Mesenchymal stem cell (in vitro differentiated cells and primary cell): ENCODE results near the gene AP4E1.

ENCODE experiments used
- DNase-seq: peaks from one replicate; pipeline ENCODE4 v3.0.0-alpha.2; 2013
- H2AFZ ChIP-seq: one replicate; pipeline ENCODE4 v1.6.1; 2013; ENCODE audit warnings: low read depth, mild to moderate bottlenecking, control low read depth, inconsistent platforms, low read length, moderate library complexity
- H2AK5ac ChIP-seq: 2 replicates; pipeline ENCODE4 v1.6.1; 2013; ENCODE audit warnings: low read length, moderate library complexity, mild to moderate bottlenecking, inconsistent platforms; ENCODE audit not compliant: severe bottlenecking
- H2BK120ac ChIP-seq: one replicate; pipeline ENCODE4 v1.6.1; 2013; ENCODE audit warnings: low read depth, mild to moderate bottlenecking, inconsistent platforms, low read length, moderate library complexity
- H2BK12ac ChIP-seq, 2 experiments: one replicate each; pipeline ENCODE4 v1.6.1; 2013; ENCODE audit warnings: inconsistent platforms in 2 of 2, low read length in 2 of 2, mild to moderate bottlenecking in 2 of 2, moderate library complexity in 2 of 2, control low read depth in 1 of 2
- H2BK15ac ChIP-seq: one replicate; pipeline ENCODE4 v1.6.1; 2013; ENCODE audit warnings: mild to moderate bottlenecking, low read depth, inconsistent platforms; ENCODE audit not compliant: poor library complexity, severe bottlenecking
- H2BK5ac ChIP-seq: 2 replicates; pipeline ENCODE4 v1.6.1; 2013; ENCODE audit warnings: low read depth, mild to moderate bottlenecking, low read length, control low read depth, inconsistent platforms; ENCODE audit not compliant: poor library complexity, severe bottlenecking
- H3K14ac ChIP-seq, 2 experiments: one replicate each; pipeline ENCODE4 v1.6.1; 2013; ENCODE audit warnings: inconsistent platforms in 2 of 2, low read length in 2 of 2, control low read depth in 1 of 2, mild to moderate bottlenecking in 1 of 2, moderate library complexity in 1 of 2
- H3K18ac ChIP-seq, 2 experiments: one replicate each; pipeline ENCODE4 v1.6.1; 2013; ENCODE audit warnings: inconsistent platforms in 2 of 2, low read length in 2 of 2, control low read depth in 1 of 2, low read depth in 1 of 2, mild to moderate bottlenecking in 1 of 2
- H3K23ac ChIP-seq, 2 experiments: one replicate each; pipeline ENCODE4 v1.6.1; 2013; ENCODE audit warnings: inconsistent platforms in 2 of 2, low read length in 2 of 2, mild to moderate bottlenecking in 2 of 2, moderate library complexity in 2 of 2, control low read depth in 1 of 2
- H3K27ac ChIP-seq: 2 replicates; pipeline ENCODE4 v1.5.1; 2013; ENCODE audit warnings: mild to moderate bottlenecking, moderate library complexity, low read length, control low read depth, inconsistent platforms; ENCODE audit not compliant: poor library complexity, severe bottlenecking
- H3K27me3 ChIP-seq, 2 experiments: 2 replicates each; pipeline versions ENCODE4 v1.6.1 to v1.7.0; 2013; ENCODE audit warnings: low read length in 2 of 2, mild to moderate bottlenecking in 2 of 2, moderate library complexity in 2 of 2, control low read depth in 1 of 2, inconsistent platforms in 1 of 2; ENCODE audit not compliant: control insufficient read depth in 1 of 2, insufficient read depth in 1 of 2
- H3K36me3 ChIP-seq, 2 experiments: 2 replicates each; pipeline versions ENCODE4 v1.6.1 to v1.7.0; 2013; ENCODE audit warnings: low read length in 2 of 2, control low read depth in 1 of 2, inconsistent platforms in 1 of 2, low read depth in 1 of 2, mild to moderate bottlenecking in 1 of 2; ENCODE audit not compliant: insufficient read depth in 2 of 2, control insufficient read depth in 1 of 2
- H3K4ac ChIP-seq, 2 experiments: one replicate each; pipeline ENCODE4 v1.6.1; 2013; ENCODE audit warnings: inconsistent platforms in 2 of 2, low read length in 2 of 2, mild to moderate bottlenecking in 2 of 2, moderate library complexity in 2 of 2, control low read depth in 1 of 2, low read depth in 1 of 2
- H3K4me1 ChIP-seq: 2 replicates; pipeline ENCODE4 v1.6.1; 2013; ENCODE audit warnings: low read depth, low read length, control low read depth; ENCODE audit not compliant: control insufficient read depth, insufficient read depth
- H3K4me2 ChIP-seq: 2 replicates; pipeline ENCODE4 v1.6.1; 2013; ENCODE audit warnings: low read length, mild to moderate bottlenecking, inconsistent platforms; ENCODE audit not compliant: poor library complexity, severe bottlenecking
- H3K4me3 ChIP-seq, 2 experiments: 2 replicates each; pipeline versions ENCODE4 v1.5.1 to v1.7.0; 2013; ENCODE audit warnings: low read length in 2 of 2, mild to moderate bottlenecking in 2 of 2, control low read depth in 1 of 2, low read depth in 1 of 2; ENCODE audit not compliant: insufficient read depth in 1 of 2
- H3K79me1 ChIP-seq: replicated peaks from 2 replicates; pipeline ENCODE4 v1.6.1; 2013; ENCODE audit warnings: mild to moderate bottlenecking, control low read depth, low read length, inconsistent platforms; ENCODE audit not compliant: poor library complexity, severe bottlenecking
- H3K9ac ChIP-seq: 2 replicates; pipeline ENCODE4 v1.7.0; 2013; ENCODE audit warnings: mild to moderate bottlenecking, low read length, moderate library complexity
- H3K9me3 ChIP-seq: 2 replicates; pipeline ENCODE4 v1.7.0; 2013; ENCODE audit warnings: mild to moderate bottlenecking, low read length; ENCODE audit not compliant: control insufficient read depth
- H4K8ac ChIP-seq: one replicate; pipeline ENCODE4 v1.6.1; 2013; ENCODE audit warnings: inconsistent platforms, mild to moderate bottlenecking, low read length, moderate library complexity
- H4K91ac ChIP-seq: one replicate; pipeline ENCODE4 v1.6.1; 2013; ENCODE audit warnings: mild to moderate bottlenecking, low read length, inconsistent platforms
- WGBS: methylation state at CpG from one replicate; pipeline ENCODE4 v1.1.7; 2013; ENCODE audit warnings: mixed read lengths; 5-methylcytosine and 5-hydroxymethylcytosine counted together

Gene AP4E1

GRCh38 chr15:51053571-51053970 lies 145.1 kb downstream of the AP4E1 start:
- Histone ChIP-seq H3K9me3 (no peaks in the 10 kb centered on the region), H3K14ac (no peak overlapping the region), H2BK120ac (no peak overlapping the region), H4K91ac (no peak overlapping the region), H2BK5ac (no peak overlapping the region), H3K9ac (no peak overlapping the region), H3K4me1 (no peaks in the 10 kb centered on the region), H2AFZ (no peak overlapping the region), H2BK15ac (no peak overlapping the region), H3K23ac (no peak overlapping the region), H3K27me3 (peaks cover 0 to 36% of the 10 kb centered on the region in 2 experiments), H3K79me1 (no peaks in the 10 kb centered on the region), H3K36me3 (peaks cover 0 to 35% of the 10 kb centered on the region in 2 experiments), H4K8ac (no peak overlapping the region), H2BK12ac (no peak overlapping the region), H3K4me2 (no peak overlapping the region), H3K4me3 (no peak overlapping the region), H2AK5ac (no peak overlapping the region), H3K4ac (no peak overlapping the region), H3K27ac (no peak overlapping the region), H3K18ac (no peak overlapping the region)
- no CpG with 5 or more reads among the region's 1 CpG for WGBS
- DNase-seq = no peak

- Histone ChIP-seq H2BK5ac (no peak overlapping the region), H3K9me3 (no peaks in the 10 kb centered on the region), H3K4ac (no peak overlapping the region), H2BK15ac (no peak overlapping the region), H3K23ac (no peak overlapping the region), H3K14ac (no peak overlapping the region), H2BK12ac (no peak overlapping the region), H4K91ac (no peak overlapping the region), H3K27ac (no peak overlapping the region), H4K8ac (no peak overlapping the region), H3K36me3 (peaks cover 0 to 35% of the 10 kb centered on the region in 2 experiments), H3K27me3 (peaks cover 0 to 36% of the 10 kb centered on the region in 2 experiments), H2AFZ (no peak overlapping the region), H3K9ac (no peak overlapping the region), H3K4me2 (no peak overlapping the region), H2AK5ac (no peak overlapping the region), H3K79me1 (no peaks in the 10 kb centered on the region), H3K18ac (no peak overlapping the region), H2BK120ac (no peak overlapping the region), H3K4me3 (no peak overlapping the region), H3K4me1 (no peaks in the 10 kb centered on the region)
- WGBS = 79% methylated on average over 1 of the region's 1 CpG
- DNase-seq = no peak
Observed at GRCh38 chr15:51054535-51054934, 146.1 kb downstream of the AP4E1 start.
